ENCODE results near the gene LDB2. TPM values are rescaled to one million over a fixed set of nuclear protein-coding genes. Genes with fewer than 3 reads are reported as not detected.

LDB2 gene
- total RNA-seq, 4 donors from 2014 or later = 26.4 to 62.7 (median 40.7) TPM

DNA sequence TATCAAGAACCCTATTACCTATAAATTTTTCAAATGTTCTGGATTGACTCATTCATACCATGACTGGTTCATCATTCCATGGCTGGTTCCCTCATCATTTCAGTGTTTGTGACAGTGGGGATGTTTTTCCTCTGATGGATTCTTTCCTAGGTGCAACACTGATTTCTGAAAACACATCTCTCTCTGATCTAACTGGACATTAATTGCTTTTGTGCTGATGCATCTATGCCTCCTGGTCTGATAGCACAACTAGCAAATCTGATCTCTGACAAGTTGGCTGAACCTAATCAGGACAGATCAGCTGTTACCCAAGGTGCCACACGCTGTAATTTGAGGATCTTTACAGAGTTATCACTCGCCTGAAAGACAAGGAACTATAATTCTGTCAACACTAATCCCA lies 140.2 kb downstream of the LDB2 start:
- WGBS, 2 donors = 85 to 95% methylated on average over 2 of the region's 2 CpGs

DNA sequence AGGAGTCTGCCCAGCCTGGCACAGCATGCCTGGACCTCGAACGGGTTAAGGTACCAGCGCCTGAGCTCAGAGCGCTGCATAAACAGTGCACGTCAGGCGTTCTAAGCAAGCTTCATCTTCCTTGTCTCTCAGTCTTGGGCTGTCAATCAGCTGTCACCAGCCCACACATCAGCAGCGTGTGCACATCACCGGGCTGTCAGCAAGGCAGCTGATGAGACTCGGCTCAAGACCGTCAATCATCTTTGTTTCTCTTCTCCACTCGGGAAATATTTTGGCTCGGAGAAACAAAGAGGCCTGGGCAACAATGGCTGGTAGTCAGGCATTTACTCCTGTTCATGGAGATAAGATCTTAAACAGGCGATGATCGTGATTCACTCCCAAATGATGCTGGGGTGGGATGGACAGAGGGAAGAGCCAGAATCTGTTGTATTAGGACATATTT lies 141.3 kb downstream of the LDB2 start:
- no peak for DNase-seq (ENCODE audit: low spot score in 2 of 2)
- Histone ChIP-seq H3K27me3 (no peaks in the 10 kb centered on the region), H3K36me3 (peaks cover 0 to 5% (median 0%) of the 10 kb centered on the region in 3 donors), H3K4me1 (peaks cover 0 to 10% (median 0%) of the 10 kb centered on the region in 4 donors), H3K4me3 (no peak overlapping the region), H3K27ac (no peak overlapping the region), H3K9me3 (no peaks in the 10 kb centered on the region)
- TF ChIP-seq, protein P1, sequence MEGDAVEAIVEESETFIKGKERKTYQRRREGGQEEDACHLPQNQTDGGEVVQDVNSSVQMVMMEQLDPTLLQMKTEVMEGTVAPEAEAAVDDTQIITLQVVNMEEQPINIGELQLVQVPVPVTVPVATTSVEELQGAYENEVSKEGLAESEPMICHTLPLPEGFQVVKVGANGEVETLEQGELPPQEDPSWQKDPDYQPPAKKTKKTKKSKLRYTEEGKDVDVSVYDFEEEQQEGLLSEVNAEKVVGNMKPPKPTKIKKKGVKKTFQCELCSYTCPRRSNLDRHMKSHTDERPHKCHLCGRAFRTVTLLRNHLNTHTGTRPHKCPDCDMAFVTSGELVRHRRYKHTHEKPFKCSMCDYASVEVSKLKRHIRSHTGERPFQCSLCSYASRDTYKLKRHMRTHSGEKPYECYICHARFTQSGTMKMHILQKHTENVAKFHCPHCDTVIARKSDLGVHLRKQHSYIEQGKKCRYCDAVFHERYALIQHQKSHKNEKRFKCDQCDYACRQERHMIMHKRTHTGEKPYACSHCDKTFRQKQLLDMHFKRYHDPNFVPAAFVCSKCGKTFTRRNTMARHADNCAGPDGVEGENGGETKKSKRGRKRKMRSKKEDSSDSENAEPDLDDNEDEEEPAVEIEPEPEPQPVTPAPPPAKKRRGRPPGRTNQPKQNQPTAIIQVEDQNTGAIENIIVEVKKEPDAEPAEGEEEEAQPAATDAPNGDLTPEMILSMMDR (IDR thresholded peaks at IDR 0.05) = no peak
- TF ChIP-seq EP300 (IDR thresholded peaks at IDR 0.05) (no peak), POLR2A (IDR thresholded peaks at IDR 0.05) (no peak)
- WGBS, 2 donors = 55 to 57% methylated on average over 14 of the region's 14 CpGs

More for the DNA sequence above, 140.2 kb downstream of the LDB2 start:
- Histone ChIP-seq H3K27ac (no peak overlapping the region), H3K36me3 (peaks cover 0 to 5% (median 0%) of the 10 kb centered on the region in 3 donors), H3K9me3 (no peaks in the 10 kb centered on the region), H3K4me3 (no peak overlapping the region), H3K27me3 (no peaks in the 10 kb centered on the region), H3K4me1 (peaks cover 0 to 10% (median 0%) of the 10 kb centered on the region in 4 donors)
- DNase-seq (ENCODE audit: low spot score in 2 of 2) = no peak
- no peak for TF ChIP-seq EP300 (IDR thresholded peaks at IDR 0.05)

DNA sequence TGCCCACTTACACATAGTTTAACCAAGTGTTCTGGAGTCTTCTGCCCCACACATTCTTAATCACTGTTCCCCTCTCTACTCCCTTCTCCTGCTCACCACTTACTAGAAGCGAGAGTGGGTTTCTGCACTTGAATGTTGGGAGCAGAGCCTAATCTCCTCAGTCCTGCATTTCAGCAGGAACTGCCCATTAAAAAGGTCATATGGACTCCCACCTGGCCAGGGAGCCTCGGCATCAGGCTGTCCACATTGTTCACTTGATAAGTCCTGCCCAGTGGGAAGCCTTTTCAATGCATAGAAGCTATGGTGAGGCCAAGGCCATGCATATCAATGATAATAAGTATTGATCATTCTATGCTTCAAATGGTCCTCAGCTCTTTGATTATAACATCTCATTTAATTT lies 144.3 kb downstream of the LDB2 start:
- WGBS, 2 donors = 74 to 87% methylated on average over 2 of the region's 2 CpGs

DNA sequence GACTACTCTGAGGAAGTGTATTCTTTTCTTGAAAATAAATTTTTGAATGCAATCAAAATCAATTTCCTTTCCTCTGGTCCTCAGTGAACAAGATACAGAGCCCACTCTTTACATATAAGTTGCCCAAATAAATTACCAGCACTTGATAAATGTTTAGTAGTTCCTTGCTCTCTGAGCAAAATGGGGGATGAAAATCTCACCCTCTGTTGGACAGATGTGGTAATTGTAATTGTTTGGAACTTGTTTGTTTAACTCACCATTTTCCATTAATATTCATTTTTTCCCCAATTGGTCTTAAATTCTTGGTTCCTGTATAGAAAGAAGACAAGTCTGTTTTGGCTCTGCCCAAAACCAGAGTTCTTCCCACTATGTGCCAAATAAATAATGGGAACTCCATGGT lies 146.3 kb downstream of the LDB2 start:
- H3K4me1 ChIP-seq = no peaks in the 10 kb centered on the region
- H3K4me3 ChIP-seq = no peak overlapping the region
- no peaks in the 10 kb centered on the region for H3K36me3 ChIP-seq
- no peak for DNase-seq (ENCODE audit: low spot score in 2 of 2)
- H3K27me3 ChIP-seq = no peaks in the 10 kb centered on the region
- H3K9me3 ChIP-seq = no peaks in the 10 kb centered on the region
- H3K27ac ChIP-seq = no peak overlapping the region
- TF ChIP-seq, protein P1 (IDR thresholded peaks at IDR 0.05) = peak in 1 of 5 experiments; percentile 14
- TF ChIP-seq EP300 (IDR thresholded peaks at IDR 0.05) = no peak

More for the DNA sequence above, 144.3 kb downstream of the LDB2 start:
- TF ChIP-seq, protein P1 (IDR thresholded peaks at IDR 0.05) = no peak
- TF ChIP-seq POLR2A (IDR thresholded peaks at IDR 0.05) (no peak), EP300 (IDR thresholded peaks at IDR 0.05) (no peak)
- no peak for DNase-seq (ENCODE audit: low spot score in 2 of 2)
- Histone ChIP-seq H3K36me3 (peaks cover 0 to 5% (median 0%) of the 10 kb centered on the region in 3 donors), H3K27ac (no peak overlapping the region), H3K4me1 (no peaks in the 10 kb centered on the region), H3K27me3 (no peaks in the 10 kb centered on the region), H3K4me3 (no peak overlapping the region), H3K9me3 (no peaks in the 10 kb centered on the region)

DNA sequence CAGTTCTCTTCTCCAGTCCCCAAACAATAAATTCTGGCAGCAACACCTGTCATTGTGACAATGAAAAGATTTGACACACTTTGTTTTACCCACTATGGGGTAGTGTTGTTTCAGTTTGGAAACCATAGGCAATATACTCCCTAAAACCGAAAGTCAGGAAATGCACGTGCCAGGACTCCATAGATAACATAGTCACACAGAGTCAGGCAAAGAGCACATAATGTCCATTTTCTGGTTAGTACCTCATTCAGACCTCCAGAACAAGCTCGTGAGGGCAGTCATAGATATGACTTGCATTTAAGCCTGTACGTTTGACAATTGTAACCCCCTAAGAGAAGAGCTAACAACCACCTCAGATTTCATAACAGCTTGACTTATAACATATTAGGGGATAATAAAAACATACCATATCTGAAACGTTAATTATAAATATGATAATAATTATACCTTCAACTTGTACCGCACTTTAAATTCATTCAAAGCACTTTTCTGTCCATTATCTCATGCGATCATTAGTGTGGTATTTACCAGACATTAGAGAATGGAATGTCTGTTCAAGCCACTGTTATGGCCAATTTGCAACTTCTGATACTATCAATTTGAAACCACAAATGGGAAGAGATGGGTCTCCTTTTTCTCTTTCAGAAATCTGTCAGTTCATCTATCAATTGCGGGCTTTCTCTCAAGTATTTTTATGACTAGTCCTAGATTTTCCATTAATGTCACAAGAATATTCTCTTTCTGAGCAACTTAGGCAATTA lies 147.4 kb downstream of the LDB2 start:
- no peaks in the 10 kb centered on the region for H3K9me3 ChIP-seq
- no peak overlapping the region for H3K4me3 ChIP-seq
- no peaks in the 10 kb centered on the region for H3K36me3 ChIP-seq
- TF ChIP-seq, protein P1 (IDR thresholded peaks at IDR 0.05) = no peak
- TF ChIP-seq EP300 (IDR thresholded peaks at IDR 0.05) = no peak
- no peak for TF ChIP-seq POLR2A (IDR thresholded peaks at IDR 0.05)
- no peaks in the 10 kb centered on the region for H3K27me3 ChIP-seq
- DNase-seq (ENCODE audit: low spot score in 2 of 2) = no peak
- H3K27ac ChIP-seq = no peak overlapping the region
- H3K4me1 ChIP-seq = no peaks in the 10 kb centered on the region
- WGBS, 2 donors = 65 to 71% methylated on average over 8 of the region's 8 CpGs

All from tibial nerve (tissue), 4 donors.